ENCODE results near the gene CIC. TPM values are rescaled to one million over a fixed set of nuclear protein-coding genes. Genes with fewer than 3 reads are reported as not detected.

Gene CIC
- total RNA-seq, 2 experiments from 2014 or later: 114 to 119 TPM

- no peak overlapping the region for H3K27ac ChIP-seq (ENCODE audit: low read depth in 1 of 2, low read length in 2 of 2)
- H3K36me3 Mint-ChIP-seq (ENCODE audit: low read depth): peaks cover 43% of the 10 kb centered on the region
- H3K4me1 ChIP-seq (ENCODE audit: insufficient read depth, low read length): peaks cover 25% of the 10 kb centered on the region
- H3K36me3 ChIP-seq (ENCODE audit: insufficient read depth, low read length): peaks cover 28% of the 10 kb centered on the region
- no peak for DNase-seq
- ChIA-PET POLR2A (no interaction called here), CTCF (interaction anchor here (0.9 to 1.4 kb wide), 2 partner anchors 12 to 164 kb away, joined by 5 to 6 read pairs; no protein-coding TSS in a partner anchor)
- no peak for TF ChIP-seq CTCF (IDR thresholded peaks at IDR 0.05)
- intact Hi-C loops (cut with DNase I, micrococcal nuclease): loop anchor here in 1 of 2 experiments (2.0 to 5.0 kb wide), 2 partner anchors 115 to 164 kb away; partner anchors contain the start of gene POU2F2
- peak overlapping the region; percentile 27 for H3K27ac Mint-ChIP-seq
- no peak overlapping the region for H3K4me3 Mint-ChIP-seq
- H3K9me3 Mint-ChIP-seq: no peaks in the 10 kb centered on the region
- no peaks in the 10 kb centered on the region for H3K27me3 ChIP-seq (ENCODE audit: control insufficient read depth in 1 of 2, insufficient read depth in 2 of 2, low read length in 2 of 2)
- ATAC-seq (ENCODE audit: poor library complexity): no peak
- no peaks in the 10 kb centered on the region for H3K9me3 ChIP-seq (ENCODE audit: control insufficient read depth in 1 of 2, insufficient read depth in 1 of 2, low read length in 2 of 2)
- H3K27me3 Mint-ChIP-seq: no peaks in the 10 kb centered on the region
- H3K4me3 ChIP-seq (ENCODE audit: low read length): no peak overlapping the region
- H3K4me1 Mint-ChIP-seq (ENCODE audit: low read depth): peaks cover 17% of the 10 kb centered on the region
Observed at GRCh38 chr19:42297039-42297438, 28.0 kb downstream of the CIC start.

DNA sequence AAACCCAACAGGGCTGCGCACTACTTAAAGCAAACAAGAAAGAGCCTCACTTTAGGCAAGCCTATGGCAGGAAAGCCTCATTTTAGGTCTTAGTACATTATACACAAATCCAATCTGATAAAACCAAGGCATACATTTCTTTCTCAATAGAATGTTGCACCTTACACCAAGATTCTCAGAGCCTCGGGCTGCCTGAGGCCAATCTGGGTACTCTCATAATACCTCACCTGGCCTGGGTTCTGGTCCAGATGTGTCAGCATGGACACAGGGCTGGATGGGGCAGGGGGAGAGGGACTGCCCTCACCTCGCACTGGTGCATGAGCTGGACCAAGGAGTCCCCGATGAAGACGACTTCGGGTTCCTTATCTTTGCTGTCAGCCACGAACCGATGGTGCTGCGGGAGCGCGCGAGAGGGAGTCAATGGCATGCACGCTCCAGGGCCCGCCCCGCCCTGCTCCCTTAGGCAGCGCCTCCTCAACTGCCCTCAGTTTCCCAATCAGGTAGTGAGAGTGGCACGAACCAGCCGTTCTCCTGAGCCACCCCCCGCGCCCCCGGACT is 32.7 kb downstream of the CIC start, which contains the start of gene PRR19:
PRR19 (plus strand) TSS at position 487 of the 558 bp plus-strand sequence. CDS start 7,453 bp downstream, outside the sequence.
- Mint-ChIP-seq H3K4me3 (peak within 1 kb of the TSS; percentile 88), H3K27ac (peak within 1 kb of the TSS; percentile 66), H3K9me3 (no peaks in the 10 kb centered on the region), H3K27me3 (no peaks in the 10 kb centered on the region), H3K36me3 (ENCODE audit: low read depth) (peaks cover 10% of the 10 kb centered on the region), H3K4me1 (ENCODE audit: low read depth) (peaks cover 26% of the 10 kb centered on the region)
- peak; percentile 15 for ATAC-seq (ENCODE audit: poor library complexity)
- peak within 1 kb of the TSS; percentile 91 for H3K4me3 ChIP-seq (ENCODE audit: low read length)
- POLR2A ChIA-PET: interaction anchor here (0.6 to 1.3 kb wide), 10 partner anchors 17 to 186 kb away, joined by 3 to 9 read pairs (median 3); partner anchors contain the start of gene POU2F2
- CTCF ChIA-PET: interaction anchor here (0.9 kb wide), 2 partner anchors 22 to 54 kb away, joined by 3 read pairs; no protein-coding TSS in a partner anchor
- peaks cover 0 to 2% of the 10 kb centered on the region in 2 experiments for H3K9me3 ChIP-seq (ENCODE audit: control insufficient read depth in 1 of 2, insufficient read depth in 1 of 2, low read length in 2 of 2)
- H3K36me3 ChIP-seq (ENCODE audit: insufficient read depth, low read length): peaks cover 1% of the 10 kb centered on the region
- TF ChIP-seq CTCF (IDR thresholded peaks at IDR 0.05): no peak
- H3K4me1 ChIP-seq (ENCODE audit: insufficient read depth, low read length): peaks cover 28% of the 10 kb centered on the region
- intact Hi-C loops (cut with DNase I, micrococcal nuclease): loop anchor here (1.0 to 5.0 kb wide), 3 partner anchors 19 to 104 kb away; partner anchors contain the start of gene MEGF8 (in 2 of the 2)
- peak in 3 of 14 experiments; percentile 33 to 52 (median 46) for DNase-seq
- peak within 1 kb of the TSS; percentile 29 to 58 for H3K27ac ChIP-seq (ENCODE audit: low read depth in 1 of 2, low read length in 2 of 2)
- no peaks in the 10 kb centered on the region for H3K27me3 ChIP-seq (ENCODE audit: control insufficient read depth in 1 of 2, insufficient read depth in 2 of 2, low read length in 2 of 2)

- Mint-ChIP-seq H3K36me3 (ENCODE audit: low read depth) (peaks cover 8% of the 10 kb centered on the region), H3K4me1 (ENCODE audit: low read depth) (peaks cover 26% of the 10 kb centered on the region), H3K27me3 (no peaks in the 10 kb centered on the region), H3K27ac (peak overlapping the region; percentile 66), H3K4me3 (peak overlapping the region; percentile 88), H3K9me3 (no peaks in the 10 kb centered on the region)
- Histone ChIP-seq H3K27me3 (ENCODE audit: control insufficient read depth in 1 of 2, insufficient read depth in 2 of 2, low read length in 2 of 2) (no peaks in the 10 kb centered on the region), H3K36me3 (ENCODE audit: insufficient read depth, low read length) (no peaks in the 10 kb centered on the region), H3K9me3 (ENCODE audit: control insufficient read depth in 1 of 2, insufficient read depth in 1 of 2, low read length in 2 of 2) (peaks cover 0 to 3% of the 10 kb centered on the region in 2 experiments), H3K4me1 (ENCODE audit: insufficient read depth, low read length) (peaks cover 28% of the 10 kb centered on the region), H3K4me3 (ENCODE audit: low read length) (peak overlapping the region; percentile 91), H3K27ac (ENCODE audit: low read depth in 1 of 2, low read length in 2 of 2) (no peak overlapping the region)
- TF ChIP-seq CTCF (IDR thresholded peaks at IDR 0.05): no peak
- ATAC-seq (ENCODE audit: poor library complexity) (no peak), DNase-seq (no peak)
- intact Hi-C loops (cut with DNase I, micrococcal nuclease): loop anchor here (2.0 to 5.0 kb wide), 2 partner anchors 20 to 106 kb away; no protein-coding TSS in a partner anchor
- ChIA-PET POLR2A (interaction anchor here (0.8 to 1.3 kb wide), 5 partner anchors 19 to 104 kb away, joined by 3 to 9 read pairs (median 3); no protein-coding TSS in a partner anchor), CTCF (no interaction called here)
Observed at GRCh38 chr19:42303101-42303464, 34.0 kb downstream of the CIC start.

Measured in CD4-positive, alpha-beta T cell (primary cell).